ENCODE data around the gene BCAS3. TPM values are rescaled to one million over a fixed set of nuclear protein-coding genes. Genes with fewer than 3 reads are reported as not detected.
A peak's percentile ranks its signal among the peaks of the same experiment; 100 is the strongest.

The BCAS3 gene
- total RNA-seq, 2 experiments from 2014 or later, result 13.4 to 14.5 TPM

DNA sequence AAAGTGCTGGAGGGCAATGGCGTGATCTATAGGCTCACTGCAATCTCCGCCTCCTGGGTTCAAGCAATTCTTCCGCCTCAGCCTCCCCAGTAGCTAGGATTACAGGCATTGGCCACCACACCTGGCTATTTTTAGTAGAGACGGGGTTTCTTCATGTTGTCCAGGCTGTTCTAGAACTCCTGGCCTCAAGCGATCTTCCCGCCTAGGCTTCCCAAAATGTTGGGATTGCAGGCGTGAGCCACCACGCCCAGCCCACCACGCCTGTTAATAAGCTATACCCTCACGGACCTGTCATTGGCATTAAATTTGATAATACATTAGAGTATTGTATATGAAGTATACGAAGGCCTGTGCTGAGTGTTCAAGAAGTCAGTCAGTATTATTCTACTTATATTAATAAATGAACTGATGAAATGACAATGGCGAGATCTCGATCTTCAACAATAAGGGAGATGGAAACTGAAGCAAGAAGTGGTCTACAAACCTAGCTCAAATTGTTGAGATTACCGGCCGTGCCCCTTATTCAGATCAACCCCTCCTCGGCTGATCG is 818 bp upstream of the BCAS3 start:
- POLR2A ChIA-PET, result interaction anchor here (0.5 to 1.2 kb wide), 5 partner anchors 9 to 795 kb away, joined by 3 to 4 read pairs (median 3); no protein-coding TSS in a partner anchor
- CTCF ChIA-PET (ENCODE audit: unreplicated experiment), result interaction anchor here (1.0 kb wide), 1 partner anchor 9 kb away, joined by 3 read pairs; no protein-coding TSS in a partner anchor
- H3K9me3 ChIP-seq (ENCODE audit: low read length), result no peaks in the 10 kb centered on the region
- no peaks in the 10 kb centered on the region for H3K79me2 ChIP-seq (ENCODE audit: insufficient read depth, low read depth, low read length)
- H3K4me3 ChIP-seq (ENCODE audit: low read depth, low read length, poor library complexity, severe bottlenecking), result peak overlapping the region; percentile 80
- no peak for DNase-seq (ENCODE audit: low spot score)
- peak overlapping the region; percentile 96 for H2AFZ ChIP-seq (ENCODE audit: low read length)
- no peaks in the 10 kb centered on the region for H3K9me2 ChIP-seq (ENCODE audit: insufficient read depth, low read length)
- BruUV-seq (replicated peaks), result TSS peak; percentile 69
- intact Hi-C loops (cut with micrococcal nuclease; ENCODE audit: unreplicated experiment), result loop anchor here (2.0 kb wide), 1 partner anchor 76 kb away; the partner anchor contains the start of gene PPM1D
- H4K20me1 ChIP-seq (ENCODE audit: insufficient read depth, low read length), result no peaks in the 10 kb centered on the region
- peaks cover 11% of the 10 kb centered on the region for H3K4me1 ChIP-seq (ENCODE audit: insufficient read depth, low read length, poor library complexity, severe bottlenecking)
- TF ChIP-seq CTCF (conservative IDR thresholded peaks at IDR 0.05; ENCODE audit: low read length) (no peak), EZH2phosphoT487 (IDR thresholded peaks at IDR 0.05; ENCODE audit: borderline replicate concordance, low read depth, low read length) (no peak)
- no peaks in the 10 kb centered on the region for H3K36me3 ChIP-seq (ENCODE audit: insufficient read depth, low read length)
- H3K27ac ChIP-seq (ENCODE audit: low read depth, low read length, poor library complexity, severe bottlenecking), result no peak overlapping the region
- peak overlapping the region; percentile 73 for H3K4me2 ChIP-seq (ENCODE audit: low read length)

- no peak for DNase-seq (ENCODE audit: low spot score)
- ChIA-PET POLR2A (interaction anchor here (0.5 kb wide), 1 partner anchor 191 kb away, joined by 3 read pairs; no protein-coding TSS in a partner anchor), CTCF (ENCODE audit: unreplicated experiment) (no interaction called here)
- no peak for TF ChIP-seq EZH2phosphoT487 (IDR thresholded peaks at IDR 0.05; ENCODE audit: borderline replicate concordance, low read depth, low read length)
- no peak for TF ChIP-seq CTCF (conservative IDR thresholded peaks at IDR 0.05; ENCODE audit: low read length)
- Histone ChIP-seq H3K4me2 (ENCODE audit: low read length) (peak overlapping the region; percentile 96), H3K9me3 (ENCODE audit: low read length) (no peaks in the 10 kb centered on the region), H3K4me3 (ENCODE audit: low read depth, low read length, poor library complexity, severe bottlenecking) (peak overlapping the region; percentile 80), H3K27ac (ENCODE audit: low read depth, low read length, poor library complexity, severe bottlenecking) (no peak overlapping the region), H3K36me3 (ENCODE audit: insufficient read depth, low read length) (no peaks in the 10 kb centered on the region), H2AFZ (ENCODE audit: low read length) (peak overlapping the region; percentile 96), H4K20me1 (ENCODE audit: insufficient read depth, low read length) (no peaks in the 10 kb centered on the region), H3K4me1 (ENCODE audit: insufficient read depth, low read length, poor library complexity, severe bottlenecking) (peaks cover 11% of the 10 kb centered on the region), H3K9me2 (ENCODE audit: insufficient read depth, low read length) (no peaks in the 10 kb centered on the region), H3K79me2 (ENCODE audit: insufficient read depth, low read depth, low read length) (no peaks in the 10 kb centered on the region)
- BruUV-seq (replicated peaks), result no TSS peak
- intact Hi-C loops (cut with micrococcal nuclease; ENCODE audit: unreplicated experiment), result no loop called here
These were observed 430 bp downstream of the BCAS3 start for GRCh38 chr17:60678118-60678444.

GRCh38 chr17:60679287-60679686 is 1.6 kb downstream of the BCAS3 start:
- H3K27ac ChIP-seq (ENCODE audit: low read depth, low read length, poor library complexity, severe bottlenecking), result no peak overlapping the region
- H3K9me3 ChIP-seq (ENCODE audit: low read length), result no peaks in the 10 kb centered on the region
- no peak for DNase-seq (ENCODE audit: low spot score)
- no peaks in the 10 kb centered on the region for H3K79me2 ChIP-seq (ENCODE audit: insufficient read depth, low read depth, low read length)
- no peaks in the 10 kb centered on the region for H4K20me1 ChIP-seq (ENCODE audit: insufficient read depth, low read length)
- no peak overlapping the region for H3K4me2 ChIP-seq (ENCODE audit: low read length)
- H3K4me3 ChIP-seq (ENCODE audit: low read depth, low read length, poor library complexity, severe bottlenecking), result no peak overlapping the region
- no TSS peak for BruUV-seq (replicated peaks)
- intact Hi-C loops (cut with micrococcal nuclease; ENCODE audit: unreplicated experiment), result no loop called here
- H3K36me3 ChIP-seq (ENCODE audit: insufficient read depth, low read length), result no peaks in the 10 kb centered on the region
- TF ChIP-seq EZH2phosphoT487 (IDR thresholded peaks at IDR 0.05; ENCODE audit: borderline replicate concordance, low read depth, low read length), result no peak
- TF ChIP-seq CTCF (conservative IDR thresholded peaks at IDR 0.05; ENCODE audit: low read length), result no peak
- H2AFZ ChIP-seq (ENCODE audit: low read length), result no peak overlapping the region
- no peaks in the 10 kb centered on the region for H3K9me2 ChIP-seq (ENCODE audit: insufficient read depth, low read length)
- peaks cover 11% of the 10 kb centered on the region for H3K4me1 ChIP-seq (ENCODE audit: insufficient read depth, low read length, poor library complexity, severe bottlenecking)
- POLR2A ChIA-PET, result no interaction called here
- CTCF ChIA-PET (ENCODE audit: unreplicated experiment), result no interaction called here
